Prostate gland (tissue), 2 donors: Measurements from ENCODE around the gene SMDT1.

Source experiments
- POLR2A ChIP-seq: fragments of 450-650 bp; IDR thresholded peaks from one replicate; pipeline ENCODE4 v1.6.1; 2016; ENCODE audit warnings: antibody characterized with exemption, mild to moderate bottlenecking
- TF ChIP-seq, protein P1 (sequence below), 4 experiments: fragments of 200-600 bp in 2 of 4; fragments of 450-650 bp in 2 of 4; sonication (generic) in 2 of 4; IDR thresholded peaks; 1 replicate in 3 of 4; 2 replicates in 1 of 4; pipeline ENCODE4 v1.5.1; 2016 to 2019; ENCODE audit warnings: antibody characterized with exemption in 4 of 4, mild to moderate bottlenecking in 2 of 4, moderate library complexity in 2 of 4

GRCh38 chr22:42091455-42091782, 11.9 kb downstream of the SMDT1 start:
- TF ChIP-seq, protein P1, sequence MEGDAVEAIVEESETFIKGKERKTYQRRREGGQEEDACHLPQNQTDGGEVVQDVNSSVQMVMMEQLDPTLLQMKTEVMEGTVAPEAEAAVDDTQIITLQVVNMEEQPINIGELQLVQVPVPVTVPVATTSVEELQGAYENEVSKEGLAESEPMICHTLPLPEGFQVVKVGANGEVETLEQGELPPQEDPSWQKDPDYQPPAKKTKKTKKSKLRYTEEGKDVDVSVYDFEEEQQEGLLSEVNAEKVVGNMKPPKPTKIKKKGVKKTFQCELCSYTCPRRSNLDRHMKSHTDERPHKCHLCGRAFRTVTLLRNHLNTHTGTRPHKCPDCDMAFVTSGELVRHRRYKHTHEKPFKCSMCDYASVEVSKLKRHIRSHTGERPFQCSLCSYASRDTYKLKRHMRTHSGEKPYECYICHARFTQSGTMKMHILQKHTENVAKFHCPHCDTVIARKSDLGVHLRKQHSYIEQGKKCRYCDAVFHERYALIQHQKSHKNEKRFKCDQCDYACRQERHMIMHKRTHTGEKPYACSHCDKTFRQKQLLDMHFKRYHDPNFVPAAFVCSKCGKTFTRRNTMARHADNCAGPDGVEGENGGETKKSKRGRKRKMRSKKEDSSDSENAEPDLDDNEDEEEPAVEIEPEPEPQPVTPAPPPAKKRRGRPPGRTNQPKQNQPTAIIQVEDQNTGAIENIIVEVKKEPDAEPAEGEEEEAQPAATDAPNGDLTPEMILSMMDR (IDR thresholded peaks at IDR 0.05) = no peak
- no peak for TF ChIP-seq POLR2A
